Measurements from ENCODE around the gene TTC23L.

DNA sequence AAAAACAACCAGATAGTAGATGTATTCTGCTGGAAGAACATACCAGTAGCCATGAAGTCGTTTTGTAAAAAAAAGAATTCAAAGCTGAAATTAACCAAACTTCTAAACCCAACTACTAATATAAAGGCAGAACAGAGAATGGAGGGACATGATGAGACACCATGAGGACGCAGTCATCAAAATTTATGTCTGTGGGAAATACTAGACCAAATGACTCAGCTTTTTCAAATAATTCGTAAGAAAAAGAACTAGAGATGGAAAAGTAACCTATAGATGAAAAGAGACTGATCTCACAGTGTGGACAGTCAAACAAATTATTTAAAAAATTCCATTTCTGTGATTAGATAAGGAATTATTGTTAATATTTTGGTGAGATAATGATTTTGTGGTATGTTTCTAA is 10.3 kb downstream of the TTC23L start:
- no peak for TF ChIP-seq POLR2A (IDR thresholded peaks at IDR 0.05)
- TF ChIP-seq, protein P1, sequence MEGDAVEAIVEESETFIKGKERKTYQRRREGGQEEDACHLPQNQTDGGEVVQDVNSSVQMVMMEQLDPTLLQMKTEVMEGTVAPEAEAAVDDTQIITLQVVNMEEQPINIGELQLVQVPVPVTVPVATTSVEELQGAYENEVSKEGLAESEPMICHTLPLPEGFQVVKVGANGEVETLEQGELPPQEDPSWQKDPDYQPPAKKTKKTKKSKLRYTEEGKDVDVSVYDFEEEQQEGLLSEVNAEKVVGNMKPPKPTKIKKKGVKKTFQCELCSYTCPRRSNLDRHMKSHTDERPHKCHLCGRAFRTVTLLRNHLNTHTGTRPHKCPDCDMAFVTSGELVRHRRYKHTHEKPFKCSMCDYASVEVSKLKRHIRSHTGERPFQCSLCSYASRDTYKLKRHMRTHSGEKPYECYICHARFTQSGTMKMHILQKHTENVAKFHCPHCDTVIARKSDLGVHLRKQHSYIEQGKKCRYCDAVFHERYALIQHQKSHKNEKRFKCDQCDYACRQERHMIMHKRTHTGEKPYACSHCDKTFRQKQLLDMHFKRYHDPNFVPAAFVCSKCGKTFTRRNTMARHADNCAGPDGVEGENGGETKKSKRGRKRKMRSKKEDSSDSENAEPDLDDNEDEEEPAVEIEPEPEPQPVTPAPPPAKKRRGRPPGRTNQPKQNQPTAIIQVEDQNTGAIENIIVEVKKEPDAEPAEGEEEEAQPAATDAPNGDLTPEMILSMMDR (IDR thresholded peaks at IDR 0.05): no peak

All from lower leg skin (tissue), 3 donors.